SK-N-MC (cell line): ENCODE measurements around the gene TTC8.

ENCODE experiments used
- EZH2 ChIP-seq: fragments of 200-600 bp; sonication (generic); IDR thresholded peaks from one replicate; pipeline ENCODE4 v1.6.1; 2017; ENCODE audit warnings: antibody characterized with exemption
- POLR2AphosphoS5 ChIP-seq: IDR thresholded peaks from 2 replicates; pipeline ENCODE4 v1.6.1; 2012; ENCODE audit warnings: mild to moderate bottlenecking, low read depth, low read length, borderline replicate concordance

GRCh38 chr14:88901189-88901588, 76.7 kb downstream of the TTC8 start:
- TF ChIP-seq EZH2, result no peak
- TF ChIP-seq POLR2AphosphoS5, result no peak
